GM18520 (cell line): ENCODE measurements around the gene ZFHX2.

ENCODE experiments used
- ATAC-seq: cut with Tn5 transposase; IDR thresholded peaks from one replicate; pipeline ENCODE4 v1.9.1; 2021; ENCODE audit not compliant: unreplicated experiment

The ZFHX2 gene

DNA sequence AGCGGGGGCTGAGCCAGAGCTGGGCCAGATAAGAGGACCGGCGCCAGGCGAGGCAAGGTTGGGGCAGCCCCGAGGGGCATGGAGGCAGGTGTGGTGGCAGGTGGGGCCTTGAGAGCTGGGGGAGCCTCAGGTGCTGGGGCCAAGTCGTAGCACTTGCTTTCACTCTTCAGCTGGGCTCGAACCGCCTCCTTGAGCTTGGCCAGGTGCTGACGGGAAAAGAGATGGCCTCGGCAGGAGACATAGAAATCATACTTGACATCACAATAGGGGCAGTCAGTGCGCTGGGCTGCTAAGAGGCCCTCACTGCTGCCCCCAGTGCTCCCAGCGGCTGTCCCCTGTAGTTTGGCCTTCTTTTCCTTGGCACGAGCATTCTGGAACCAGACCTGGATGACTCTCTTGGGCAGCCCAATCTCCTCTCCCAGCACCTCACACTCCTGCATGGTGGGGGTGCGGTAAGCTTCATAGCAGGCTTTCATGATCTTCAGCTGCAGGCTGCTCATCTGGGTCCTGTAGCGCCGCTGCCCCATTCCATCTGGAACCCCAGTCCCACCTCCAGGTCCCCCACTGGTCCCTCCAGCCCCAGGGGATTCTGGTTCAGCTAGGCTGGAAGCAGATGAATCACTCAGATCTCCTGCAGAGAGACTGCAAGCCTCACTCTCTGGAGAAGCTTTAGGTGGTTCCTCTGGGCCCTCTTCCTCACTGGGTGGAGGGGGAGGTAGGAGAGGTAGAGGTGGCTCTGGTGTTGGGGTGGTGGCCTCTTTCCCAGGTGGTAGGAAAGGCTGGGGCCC lies 28.1 kb downstream of the ZFHX2 start:
- no peak for ATAC-seq

- no peak for ATAC-seq
Measured at GRCh38 chr14:23522643-23523198, 28.8 kb downstream of the ZFHX2 start.

DNA sequence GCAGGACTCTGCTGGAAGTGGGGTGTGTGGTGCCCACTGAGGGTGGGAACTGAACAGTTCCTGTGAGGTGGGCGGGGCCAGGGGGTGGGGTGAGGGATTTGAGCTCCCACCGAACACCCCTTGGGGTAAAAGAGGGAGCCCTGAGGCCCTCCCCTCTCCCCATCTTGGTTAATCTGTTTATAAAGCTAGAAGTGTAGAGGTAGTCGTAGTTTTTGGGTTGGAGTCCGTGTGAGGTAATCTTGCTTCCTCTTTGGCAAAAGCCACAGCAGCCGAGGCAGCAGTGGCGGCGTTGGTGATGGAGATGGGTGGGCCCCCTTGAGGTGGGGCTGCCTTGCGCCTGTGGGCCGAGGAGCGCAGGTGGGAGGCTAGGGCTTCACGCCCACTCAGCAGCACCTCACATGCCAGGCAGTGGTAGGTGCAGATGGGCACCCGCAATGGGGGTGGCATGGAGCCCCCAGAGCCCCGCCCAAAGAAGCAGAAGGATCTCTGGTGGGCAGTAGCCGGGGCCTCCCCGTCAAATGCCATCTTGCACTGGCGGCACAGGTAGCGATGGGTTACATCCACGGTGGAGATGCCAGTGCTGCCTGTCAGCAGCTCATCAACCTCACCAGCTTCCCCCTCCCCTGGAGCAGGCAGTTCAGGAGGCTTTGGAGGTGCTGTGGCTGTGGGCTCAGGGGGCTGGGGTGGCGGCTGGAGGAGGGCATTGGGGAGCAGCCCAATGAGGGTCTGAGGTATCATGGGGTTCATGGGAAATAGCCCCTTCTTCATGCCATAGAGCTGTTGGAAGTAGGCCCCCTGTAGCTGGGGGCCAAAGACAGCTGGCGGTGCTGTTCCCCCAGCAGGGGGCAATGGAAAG lies 29.6 kb downstream of the ZFHX2 start:
- ATAC-seq: no peak

- no peak for ATAC-seq
Measured at GRCh38 chr14:23520899-23521533, 30.5 kb downstream of the ZFHX2 start.

GRCh38 chr14:23518709-23519108 lies 32.9 kb downstream of the ZFHX2 start:
- no peak for ATAC-seq

DNA sequence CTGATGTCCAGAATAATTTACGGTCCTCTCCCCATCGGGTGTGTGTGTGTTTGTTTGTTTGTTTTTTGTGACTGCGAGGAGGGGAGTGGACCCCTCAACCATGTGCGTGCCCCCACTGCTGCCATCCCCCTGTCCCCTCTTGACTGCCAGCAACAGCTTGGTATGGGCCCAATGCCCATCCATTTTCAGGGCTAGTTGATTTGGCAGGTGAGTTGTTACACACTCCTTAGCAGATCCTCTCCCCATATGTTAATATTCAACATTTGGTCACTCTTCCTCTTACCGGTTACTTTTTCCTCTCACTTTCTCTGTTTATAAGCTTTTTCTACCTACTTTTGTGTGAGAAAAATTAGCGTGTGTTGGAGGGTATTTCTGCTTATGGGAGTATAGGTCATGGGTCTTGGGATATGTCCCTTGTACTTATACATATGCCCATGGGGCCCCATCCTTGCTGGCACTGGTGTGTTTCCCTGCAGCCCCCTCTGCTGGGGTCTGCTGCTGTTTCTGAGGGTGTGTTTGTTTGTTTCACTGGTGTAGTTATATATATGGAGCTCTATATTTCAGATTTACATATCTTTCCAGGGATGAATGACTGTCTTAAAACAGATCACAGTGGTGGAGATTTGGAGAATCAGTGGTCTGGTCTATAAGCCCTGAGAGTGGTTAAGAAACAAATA lies 33.8 kb downstream of the ZFHX2 start:
- ATAC-seq: no peak

- no peak for ATAC-seq
Measured at GRCh38 chr14:23514644-23514957, 37.0 kb downstream of the ZFHX2 start.

- ATAC-seq: no peak
Measured at GRCh38 chr14:23513818-23514643, 37.5 kb downstream of the ZFHX2 start.

- ATAC-seq: no peak
Measured at GRCh38 chr14:23513005-23513817, 38.4 kb downstream of the ZFHX2 start.

DNA sequence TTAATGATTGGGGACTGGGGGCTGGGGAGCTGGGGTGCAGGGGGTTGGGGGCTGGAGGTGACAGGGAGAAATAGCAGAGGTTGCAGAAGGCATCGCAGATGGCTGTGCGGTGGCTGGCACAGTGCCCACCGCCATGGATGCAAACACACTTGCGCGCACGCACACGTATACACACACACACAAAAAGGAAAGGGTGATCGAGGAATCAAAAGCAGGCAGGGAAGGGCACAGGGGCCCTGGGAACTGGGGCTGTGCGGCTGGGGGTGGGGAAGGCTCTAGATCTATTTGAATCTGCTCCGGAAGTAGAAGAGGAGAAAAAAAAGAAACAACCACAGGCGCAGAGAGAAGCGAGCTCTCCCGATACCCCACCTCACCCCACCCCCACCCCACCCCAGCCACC lies 39.4 kb downstream of the ZFHX2 start:
- no peak for ATAC-seq

DNA sequence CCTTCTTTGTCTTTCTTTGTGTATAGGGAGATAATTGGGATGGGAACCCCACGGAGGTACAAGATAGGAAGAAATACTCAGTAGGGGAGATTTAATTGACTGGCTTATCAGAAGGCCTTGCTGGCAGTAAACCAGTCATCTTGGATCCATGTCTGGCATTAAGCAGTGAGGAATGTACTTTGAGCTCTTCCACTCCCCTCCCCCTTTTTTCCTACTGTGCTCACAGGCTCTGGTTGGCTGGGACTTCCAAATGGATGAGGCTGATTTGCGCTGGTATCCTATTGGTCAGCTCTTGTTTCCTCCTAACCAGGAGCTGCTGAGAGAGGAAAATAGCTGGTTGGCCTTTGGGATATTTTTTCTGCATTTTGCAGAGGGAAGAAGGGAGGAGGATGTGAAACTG lies 57.3 kb downstream of the ZFHX2 start:
- no peak for ATAC-seq

DNA sequence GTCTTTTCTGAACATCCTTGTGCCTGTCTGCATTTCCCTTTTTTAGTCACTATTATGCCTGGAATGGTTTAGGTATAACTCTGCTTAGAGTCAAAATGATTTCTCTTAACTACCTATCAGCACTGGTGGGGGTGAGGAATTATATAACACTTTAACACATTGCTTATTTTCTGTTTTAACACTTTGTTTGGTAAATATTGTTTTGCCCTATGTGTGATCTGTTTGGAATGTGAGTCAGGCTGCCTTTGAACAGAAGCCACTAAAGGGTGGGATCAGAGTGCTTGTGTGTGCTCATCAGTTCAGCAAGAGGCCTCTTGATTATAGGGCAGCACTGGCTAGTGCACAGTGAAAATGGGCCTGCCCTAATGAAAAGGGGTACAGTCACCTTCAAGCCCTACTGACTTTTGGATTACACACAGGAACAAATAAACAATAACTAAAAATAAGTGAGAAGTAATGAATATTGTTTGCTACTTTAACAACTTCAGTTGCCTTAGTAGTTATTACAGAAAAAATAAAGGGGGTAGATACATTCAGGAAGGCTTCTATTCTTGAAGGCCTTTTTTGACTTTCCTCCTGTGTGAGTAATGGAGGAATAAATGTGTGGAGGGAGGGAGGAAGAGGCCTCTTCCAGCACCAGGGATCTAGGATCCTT lies 58.8 kb downstream of the ZFHX2 start:
- ATAC-seq: no peak

DNA sequence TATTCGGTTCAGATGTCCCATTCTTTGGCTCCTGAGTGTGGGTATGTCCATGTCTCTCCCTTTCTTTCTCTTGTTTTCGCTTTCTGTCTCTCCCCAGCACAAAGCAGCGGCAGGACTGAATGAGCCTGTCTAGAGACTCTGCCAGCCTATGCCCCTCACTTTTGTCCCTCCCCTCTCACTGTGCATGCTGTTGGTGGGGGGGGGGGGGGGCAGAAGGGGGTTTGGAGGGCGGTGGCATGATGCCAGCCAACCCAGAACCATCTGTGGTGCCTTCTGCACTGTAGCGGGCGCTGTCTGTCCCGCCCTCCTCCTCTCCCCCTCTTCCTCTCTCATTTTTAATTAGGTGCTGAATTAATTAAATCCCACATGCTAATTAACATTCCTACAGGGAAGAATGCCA lies 64.3 kb downstream of the ZFHX2 start:
- ATAC-seq: no peak

GRCh38 chr14:23486036-23486435 lies 65.5 kb downstream of the ZFHX2 start:
- no peak for ATAC-seq

GRCh38 chr14:23485326-23485725 lies 66.2 kb downstream of the ZFHX2 start:
- no peak for ATAC-seq

- no peak for ATAC-seq
Measured at GRCh38 chr14:23483236-23483854, 68.2 kb downstream of the ZFHX2 start.

GRCh38 chr14:23482823-23483148 lies 68.8 kb downstream of the ZFHX2 start:
- ATAC-seq: no peak

- ATAC-seq: no peak
Measured at GRCh38 chr14:23481979-23482822, 69.4 kb downstream of the ZFHX2 start.
